Transverse colon (tissue), 3 donors: ENCODE results near the gene ADGRF5.

Source experiments
- POLR2A ChIP-seq: fragments of 450-650 bp; IDR thresholded peaks from one replicate; pipeline ENCODE4 v1.6.1; 2016; ENCODE audit warnings: antibody characterized with exemption, mild to moderate bottlenecking, moderate library complexity
- TF ChIP-seq, protein P1 (sequence below), 5 experiments: fragments of 200-600 bp in 3 of 5; fragments of 450-650 bp in 2 of 5; sonication (generic) in 3 of 5; IDR thresholded peaks; 1 replicate in 2 of 5; 2 replicates in 3 of 5; pipeline ENCODE4 v1.5.1; 2016 to 2017; ENCODE audit warnings: antibody characterized with exemption in 5 of 5, inconsistent platforms in 3 of 5, mild to moderate bottlenecking in 2 of 5, moderate library complexity in 1 of 5

DNA sequence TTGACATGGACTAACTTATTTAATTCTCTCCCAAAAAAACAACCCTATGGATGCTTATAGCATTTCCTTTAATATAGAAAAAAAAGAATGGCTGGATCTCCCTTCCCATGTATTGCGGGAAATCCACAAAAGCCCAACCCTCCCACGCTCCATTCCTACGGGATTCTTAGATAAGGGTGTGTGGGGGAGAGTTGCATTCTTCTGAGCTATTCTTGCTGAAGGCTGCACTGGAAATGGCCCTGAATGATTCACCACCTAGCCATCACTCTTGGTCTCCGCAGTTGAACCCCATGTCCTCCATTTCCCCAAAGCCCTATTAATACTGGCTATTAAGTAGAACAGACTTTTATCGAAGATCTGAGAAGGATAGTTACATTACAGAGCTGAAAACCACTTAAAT, 41.9 kb upstream of the ADGRF5 start:
- no peak for TF ChIP-seq POLR2A
- TF ChIP-seq, protein P1, sequence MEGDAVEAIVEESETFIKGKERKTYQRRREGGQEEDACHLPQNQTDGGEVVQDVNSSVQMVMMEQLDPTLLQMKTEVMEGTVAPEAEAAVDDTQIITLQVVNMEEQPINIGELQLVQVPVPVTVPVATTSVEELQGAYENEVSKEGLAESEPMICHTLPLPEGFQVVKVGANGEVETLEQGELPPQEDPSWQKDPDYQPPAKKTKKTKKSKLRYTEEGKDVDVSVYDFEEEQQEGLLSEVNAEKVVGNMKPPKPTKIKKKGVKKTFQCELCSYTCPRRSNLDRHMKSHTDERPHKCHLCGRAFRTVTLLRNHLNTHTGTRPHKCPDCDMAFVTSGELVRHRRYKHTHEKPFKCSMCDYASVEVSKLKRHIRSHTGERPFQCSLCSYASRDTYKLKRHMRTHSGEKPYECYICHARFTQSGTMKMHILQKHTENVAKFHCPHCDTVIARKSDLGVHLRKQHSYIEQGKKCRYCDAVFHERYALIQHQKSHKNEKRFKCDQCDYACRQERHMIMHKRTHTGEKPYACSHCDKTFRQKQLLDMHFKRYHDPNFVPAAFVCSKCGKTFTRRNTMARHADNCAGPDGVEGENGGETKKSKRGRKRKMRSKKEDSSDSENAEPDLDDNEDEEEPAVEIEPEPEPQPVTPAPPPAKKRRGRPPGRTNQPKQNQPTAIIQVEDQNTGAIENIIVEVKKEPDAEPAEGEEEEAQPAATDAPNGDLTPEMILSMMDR (IDR thresholded peaks at IDR 0.05), result no peak
